ENCODE results near the gene LOXL3.

Gene LOXL3

DNA sequence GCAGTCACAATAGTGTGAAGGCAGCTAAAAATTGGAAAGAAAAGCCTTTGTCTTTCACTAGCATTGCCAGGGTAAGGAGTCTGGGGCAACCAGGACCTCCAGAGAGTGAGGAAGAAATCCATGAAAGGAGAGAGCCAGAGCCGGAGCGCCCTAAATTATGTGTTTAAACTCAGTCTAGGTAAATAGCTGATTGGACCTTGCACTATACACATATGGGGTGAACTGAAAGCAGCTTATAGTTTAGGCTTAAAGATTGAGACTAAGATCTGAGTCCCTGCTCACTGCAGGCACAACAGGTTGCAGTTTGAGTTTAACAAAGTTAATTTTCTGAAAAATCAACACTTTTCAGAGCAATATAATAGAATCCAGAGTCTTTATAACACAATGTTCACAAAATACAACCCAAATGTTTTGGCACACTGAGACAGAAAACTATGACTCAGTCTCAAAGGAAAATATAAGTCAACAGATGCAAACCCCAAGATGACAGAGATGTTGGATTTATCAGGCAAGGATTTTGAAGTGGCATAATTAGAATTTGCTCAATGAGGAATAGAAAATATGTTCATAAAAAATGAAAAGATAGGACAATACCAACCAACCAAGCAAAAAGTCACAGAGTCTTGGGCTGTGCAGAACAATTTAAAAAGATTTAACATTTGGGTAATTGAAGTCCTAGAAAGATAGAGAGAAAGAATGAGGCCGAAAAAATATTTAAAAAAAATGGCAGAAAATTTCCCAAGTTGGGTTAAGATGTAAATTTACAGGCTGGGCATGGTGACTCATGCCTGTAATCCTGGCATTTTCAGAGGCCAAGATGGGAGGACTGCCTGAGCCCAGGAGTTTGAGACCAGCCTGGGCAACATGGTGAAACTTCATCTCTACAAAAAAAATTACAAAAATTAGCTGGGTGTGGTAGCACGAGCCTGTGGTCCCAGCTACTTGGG, 40.4 kb upstream of the LOXL3 start:
- ChIA-PET POLR2A (ENCODE audit: low non-redundant PET) (no interaction called here), CTCF (no interaction called here)

GRCh38 chr2:74588664-74589063, 34.9 kb upstream of the LOXL3 start:
- ChIA-PET POLR2A (ENCODE audit: low non-redundant PET) (no interaction called here), CTCF (interaction anchor here (0.6 to 2.9 kb wide), 5 partner anchors 21 to 767 kb away, joined by 3 to 16 read pairs (median 4); partner anchors contain the start of genes CCDC142 and TTC31)
- H3K27ac ChIP-seq: no peak overlapping the region
- DNase-seq (ENCODE audit: low spot score): no peak
- TF ChIP-seq CTCF (conservative IDR thresholded peaks at IDR 0.05; ENCODE audit: low read depth): no peak

More for the DNA sequence above, 40.4 kb upstream of the LOXL3 start:
- no peak for DNase-seq (ENCODE audit: low spot score)
- no peak overlapping the region for H3K27ac ChIP-seq
- TF ChIP-seq CTCF (conservative IDR thresholded peaks at IDR 0.05; ENCODE audit: low read depth): no peak

GRCh38 chr2:74587664-74588277, 34.0 kb upstream of the LOXL3 start:
- TF ChIP-seq CTCF (conservative IDR thresholded peaks at IDR 0.05; ENCODE audit: low read depth): peak; percentile 72
- DNase-seq (ENCODE audit: low spot score): peak; percentile 80
- ChIA-PET CTCF (interaction anchor here (0.5 to 2.9 kb wide), 8 partner anchors 10 to 338 kb away, joined by 3 to 16 read pairs (median 4); partner anchors contain the start of genes CCDC142 and TTC31), POLR2A (ENCODE audit: low non-redundant PET) (interaction anchor here (0.7 kb wide), 1 partner anchor 396 kb away, joined by 3 read pairs; no protein-coding TSS in a partner anchor)
- H3K27ac ChIP-seq: no peak overlapping the region

- ChIA-PET POLR2A (ENCODE audit: low non-redundant PET) (interaction anchor here (0.6 kb wide), 1 partner anchor 22 kb away, joined by 4 read pairs; no protein-coding TSS in a partner anchor), CTCF (no interaction called here)
- no peak for TF ChIP-seq CTCF (conservative IDR thresholded peaks at IDR 0.05; ENCODE audit: low read depth)
- no peak overlapping the region for H3K27ac ChIP-seq
- DNase-seq (ENCODE audit: low spot score): no peak
Measured at GRCh38 chr2:74585406-74586185, 31.9 kb upstream of the LOXL3 start.

DNA sequence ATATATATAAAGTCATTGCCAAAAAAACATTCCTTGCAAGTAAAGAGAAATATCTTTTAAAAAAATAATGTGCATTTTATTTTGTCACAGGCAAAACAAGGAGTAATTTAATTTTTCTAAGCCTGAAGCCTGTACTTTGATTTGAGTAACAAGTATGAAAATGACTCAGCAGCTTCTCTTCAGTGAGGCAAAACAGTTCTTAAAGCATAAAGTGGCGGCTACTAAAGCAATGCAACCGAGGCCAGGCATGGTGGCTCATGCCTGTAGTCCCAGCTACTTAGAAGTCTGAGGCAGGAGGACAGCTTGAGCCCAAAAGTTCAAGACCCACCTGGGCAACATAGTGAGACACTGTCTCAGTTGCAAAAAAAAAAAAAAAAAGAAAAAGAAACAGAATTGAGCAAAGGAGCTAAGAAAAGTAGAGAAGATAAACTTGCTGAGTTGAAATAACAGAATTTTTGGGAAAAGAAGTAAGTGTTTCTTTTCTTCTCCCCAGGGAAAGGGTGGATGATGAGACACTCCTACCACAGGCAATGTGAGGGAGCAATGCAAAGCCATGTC, 30.4 kb upstream of the LOXL3 start:
- no peak overlapping the region for H3K27ac ChIP-seq
- DNase-seq (ENCODE audit: low spot score): no peak
- no peak for TF ChIP-seq CTCF (conservative IDR thresholded peaks at IDR 0.05; ENCODE audit: low read depth)
- ChIA-PET CTCF (no interaction called here), POLR2A (ENCODE audit: low non-redundant PET) (interaction anchor here (0.6 kb wide), 1 partner anchor 117 kb away, joined by 3 read pairs; no protein-coding TSS in a partner anchor)
